K562 (cell line): Measurements from ENCODE around the gene GP1BB. TPM values are rescaled to one million over a fixed set of nuclear protein-coding genes. Genes with fewer than 3 reads are reported as not detected.

ENCODE experiments used
- ATAC-seq: fragments of 200-7000 bp; cut with Tn5 transposase; 3 replicates; pipeline ENCODE4 v1.9.1; 2020; ENCODE audit warnings: moderate library complexity
- BruUV-seq: library from RNA; stranded (reverse); fragments of 400-500 nt; replicated peaks from 2 replicates; lab custom pipeline; 2021; lab: Mats Ljungman, UMichigan
- CTCF ChIA-PET: fragments of 300-600 bp; formaldehyde crosslinking; extraction: SDS; loops from one replicate; lab custom pipeline; 2021; ENCODE audit warnings: low intra/inter-chr PET ratio; lab: Yijun Ruan, JAX
- POLR2A ChIA-PET: fragments of 300-600, 350-650 bp; sonication (Branson Sonifier 250); formaldehyde crosslinking; extraction: SDS; loops from one replicate; lab custom pipeline; 2021; ENCODE audit warnings: antibody characterized with exemption, inconsistent platforms; lab: Yijun Ruan, JAX
- DNase-seq, 4 experiments: peaks; one replicate each; pipeline versions ENCODE4 v3.0.0 to v3.0.0-alpha.2; 2011 to 2018; ENCODE audit warnings: low spot score in 3 of 4, mixed read lengths in 3 of 4; ENCODE audit errors: extremely low read depth in 1 of 4
- FAIRE-seq: peaks from 2 replicates; lab custom pipeline; 2011; peaks lifted over from hg19 to GRCh38; lab: Jason Lieb, UNC
- H2AFZ ChIP-seq: 2 replicates; pipeline ENCODE4 v1.6.0; 2011; ENCODE audit warnings: low read depth, low read length, control low read depth, inconsistent platforms
- H3K27ac ChIP-seq: fragments of 200-600 bp; 3 replicates; pipeline ENCODE4 v1.8.0; 2011; ENCODE audit warnings: low read depth, mild to moderate bottlenecking, control low read depth, inconsistent platforms, low read length, moderate library complexity, mixed read lengths; ENCODE audit errors: extremely low read depth
- H3K27me3 ChIP-seq, 2 experiments: fragments of 300-600 bp in 1 of 2; 2 replicates in 1 of 2; 3 replicates in 1 of 2; pipeline versions ENCODE4 v1.6.0 to v1.8.0; 2011; ENCODE audit warnings: inconsistent platforms in 2 of 2, low read length in 2 of 2, mild to moderate bottlenecking in 1 of 2, mixed read lengths in 1 of 2, moderate library complexity in 1 of 2; ENCODE audit not compliant: control insufficient read depth in 2 of 2, insufficient read depth in 2 of 2
- H3K36me3 ChIP-seq: fragments of 300-600 bp; 3 replicates; pipeline ENCODE4 v1.8.0; 2011; ENCODE audit warnings: mild to moderate bottlenecking, low read length, inconsistent platforms; ENCODE audit not compliant: control insufficient read depth, insufficient read depth
- H3K4me1 ChIP-seq, 2 experiments: fragments of 200-600 bp in 1 of 2; replicated peaks in 1 of 2; 2 replicates in 1 of 2; 3 replicates in 1 of 2; pipeline versions ENCODE4 v1.5.1 to v1.8.0; 2011; ENCODE audit warnings: inconsistent platforms in 2 of 2, low read length in 2 of 2, mild to moderate bottlenecking in 1 of 2, mixed read lengths in 1 of 2, moderate library complexity in 1 of 2; ENCODE audit not compliant: control insufficient read depth in 2 of 2, insufficient read depth in 2 of 2
- H3K4me2 ChIP-seq: 2 replicates; pipeline ENCODE4 v1.6.1; 2011; ENCODE audit warnings: low read length, control low read depth, inconsistent platforms, mixed read lengths; ENCODE audit not compliant: insufficient read depth
- H3K4me3 ChIP-seq: fragments of 200-600 bp; sonication (generic), shearing (Covaris generic); 2 replicates; pipeline ENCODE4 v1.5.1; 2016; ENCODE audit warnings: control low read depth, inconsistent platforms
- H3K79me2 ChIP-seq: fragments of 200-600 bp; 3 replicates; pipeline ENCODE4 v1.8.0; 2011; ENCODE audit warnings: low read length, inconsistent platforms; ENCODE audit not compliant: control insufficient read depth, insufficient read depth
- H3K9ac ChIP-seq, 2 experiments: 2 replicates each; pipeline versions ENCODE4 v1.6.0 to v1.6.1; 2011; ENCODE audit warnings: low read depth in 2 of 2, low read length in 2 of 2, control low read depth in 1 of 2, inconsistent platforms in 1 of 2, mild to moderate bottlenecking in 1 of 2, mixed read lengths in 1 of 2; ENCODE audit not compliant: insufficient read depth in 1 of 2
- H3K9me1 ChIP-seq: one replicate; pipeline ENCODE4 v1.6.0; 2011; ENCODE audit warnings: inconsistent platforms, mild to moderate bottlenecking, low read length, moderate library complexity; ENCODE audit not compliant: control insufficient read depth, insufficient read depth
- H3K9me3 ChIP-seq: replicated peaks from 2 replicates; pipeline ENCODE4 v1.5.1; 2011; ENCODE audit warnings: low read depth, low read length, inconsistent platforms; ENCODE audit not compliant: control insufficient read depth, insufficient read depth
- H4K20me1 ChIP-seq: replicated peaks from 2 replicates; pipeline ENCODE4 v1.6.1; 2011; ENCODE audit warnings: low read length, inconsistent platforms, mixed read lengths; ENCODE audit not compliant: control insufficient read depth, insufficient read depth
- CTBP1 ChIP-seq: fragments of 450-650 bp; IDR thresholded peaks from 2 replicates; pipeline ENCODE4 v1.6.1; 2016; ENCODE audit warnings: borderline replicate concordance
- KDM5B ChIP-seq: fragments of 200-600 bp; sonication (generic); IDR thresholded peaks from 2 replicates; pipeline ENCODE4 v1.6.1; 2012; ENCODE audit warnings: low read depth, mild to moderate bottlenecking, moderate library complexity, low read length, control low read depth, inconsistent platforms; ENCODE audit not compliant: insufficient replicate concordance
- LCOR ChIP-seq: sonication (generic); formaldehyde crosslinking; IDR thresholded peaks from 2 replicates; pipeline ENCODE4 v1.8.0; 2022; ENCODE audit warnings: mild to moderate bottlenecking, missing genetic modification reagents
- MAFG ChIP-seq: fragments of 450-650 bp; conservative IDR thresholded peaks from 2 replicates; pipeline ENCODE4 v1.6.1; 2016; ENCODE audit warnings: missing genetic modification characterization, missing compliant biosample characterization
- MCM3 ChIP-seq: fragments of 450-650 bp; IDR thresholded peaks from 2 replicates; pipeline ENCODE4 v1.6.1; 2016
- MITF ChIP-seq: IDR thresholded peaks from 2 replicates; pipeline ENCODE4 v1.6.1; 2014; ENCODE audit warnings: antibody characterized with exemption
- MXD1 ChIP-seq: fragments of 250-450 bp; sonication (Bioruptor Pico); IDR thresholded peaks from 2 replicates; pipeline ENCODE4 v1.8.0; 2021; ENCODE audit warnings: borderline replicate concordance, mild to moderate bottlenecking, moderate library complexity; ENCODE audit not compliant: poor library complexity, severe bottlenecking
- NR2F6 ChIP-seq: fragments of 450-650 bp; formaldehyde crosslinking; IDR thresholded peaks from 2 replicates; pipeline ENCODE4 v1.4.0; 2020; ENCODE audit warnings: mild to moderate bottlenecking
- PPARD ChIP-seq: fragments of 250-450 bp; sonication (Bioruptor Pico); IDR thresholded peaks from 2 replicates; pipeline ENCODE4 v1.8.0; 2022; ENCODE audit warnings: inconsistent platforms, mild to moderate bottlenecking, moderate library complexity
- SIX5 ChIP-seq, 2 experiments: IDR thresholded peaks; 2 replicates each; pipeline ENCODE4 v1.6.1; 2011; ENCODE audit warnings: low read length in 2 of 2, borderline replicate concordance in 1 of 2, low read depth in 1 of 2, mild to moderate bottlenecking in 1 of 2, moderate library complexity in 1 of 2; ENCODE audit not compliant: insufficient read depth in 1 of 2
- SRSF9 ChIP-seq: fragments of 200-400 bp; formaldehyde crosslinking; IDR thresholded peaks from 2 replicates; pipeline ENCODE4 v1.6.1; 2017; ENCODE audit warnings: low read depth, low read length, borderline replicate concordance
- THAP12 ChIP-seq: fragments of 250-450 bp; sonication (Bioruptor Pico); IDR thresholded peaks from 2 replicates; pipeline ENCODE4 v1.9.0; 2021; ENCODE audit warnings: mild to moderate bottlenecking, inconsistent platforms
- ZKSCAN1 ChIP-seq: fragments of 150-350 bp; IDR thresholded peaks from 2 replicates; pipeline ENCODE4 v1.6.1; 2016; ENCODE audit warnings: low read depth, low read length
- WGBS: fragments of 100-300 bp; shearing (Covaris generic); methylation state at CpG from one replicate; pipeline ENCODE4 v1.1.6; 2016; ENCODE audit warnings: low coverage, mixed read lengths; ENCODE audit not compliant: insufficient coverage; ENCODE audit errors: missing lambda C conversion rate; 5-methylcytosine and 5-hydroxymethylcytosine counted together
- in situ Hi-C: fragments of 300-500 bp; cut with MboI; formaldehyde crosslinking; loops from 4 replicates; pipeline ENCODE4 v1.15.0; 2018; ENCODE audit warnings: inconsistent platforms, mixed read lengths
- intact Hi-C: fragments of 100-400 bp; cut with micrococcal nuclease; formaldehyde crosslinking; loops from 2 replicates; pipeline ENCODE4 v1.14.2; 2022
- polyA plus RNA-seq, 8 experiments: library from polyadenylated mRNA; depleted of rRNA in 4 of 8; stranded (reverse) in 5 of 8; unstranded in 3 of 8; fragments of >200 nt; fragmentation: Nextera tagmentation in 2 of 8; fragmentation: Illumina TruSeq in 1 of 8; extraction: Ambion mirVana in 2 of 8; extraction: Trizol in 1 of 8; gene quantifications; 2 replicates each; pipeline versions ENCODE4 v1.2.1 to v1.2.3, GENCODE V29; 2011 to 2014; ENCODE audit warnings: inconsistent platforms in 1 of 8, missing spikeins in 1 of 8
- total RNA-seq, 7 experiments: library from RNA; depleted of rRNA in 6 of 7; stranded (reverse); fragments of >200 nt in 6 of 7; fragmentation: Illumina TruSeq in 2 of 7; extraction: Trizol in 2 of 7; gene quantifications; 2 replicates each; pipeline versions ENCODE4 v1.2.1 to v1.2.3, GENCODE V29; 2011 to 2021; ENCODE audit warnings: low replicate concordance in 1 of 7

The GP1BB gene
- total and polyA plus RNA-seq, 9 of the 15 experiments (the other 6 are each of a cell fraction or from before 2014, with no cell fraction given), result 0.69 to 162 (median 2.8) TPM

- no peak for TF ChIP-seq MAFG (tag)
- no peak for TF ChIP-seq PPARD (CRISPR knock-in tag)
- TF ChIP-seq ZKSCAN1, result peak; percentile 33; the same call in 1 of the 2 replicates
- no peak for TF ChIP-seq CTBP1
- TF ChIP-seq LCOR (CRISPR knock-in tag), result no peak
- no peak for TF ChIP-seq MITF
- no peak for TF ChIP-seq MCM3
- TF ChIP-seq MXD1 (CRISPR knock-in tag), result no peak
- TF ChIP-seq NR2F6, result no peak
These were observed 7.1 kb upstream of the GP1BB start (continued) for GRCh38 chr22:19716041-19716828.

GRCh38 chr22:19716829-19717105, 6.6 kb upstream of the GP1BB start:
- no peak overlapping the region for H2AFZ ChIP-seq
- no peak overlapping the region for H3K4me2 ChIP-seq
- 84% methylated on average over 1 of the region's 1 CpG for WGBS
- no peak for FAIRE-seq
- POLR2A ChIA-PET, result interaction anchor here (0.6 to 1.8 kb wide), 6 partner anchors 13 to 31 kb away, joined by 3 to 8 read pairs (median 4); no protein-coding TSS in a partner anchor
- peak overlapping the region in 1 of 2 experiments; percentile 28; a peak in 2 of 4 replicates for H3K9ac ChIP-seq
- H3K27ac ChIP-seq, result no peak overlapping the region
- H3K4me1 ChIP-seq, result peaks cover 51 to 89% of the 10 kb centered on the region in 2 experiments
- CTCF ChIA-PET, result interaction anchor here (1.6 to 4.5 kb wide), 4 partner anchors 25 to 221 kb away, joined by 5 to 113 read pairs (median 6); no protein-coding TSS in a partner anchor
- H3K9me1 ChIP-seq, result peaks cover 23% of the 10 kb centered on the region
- H4K20me1 ChIP-seq, result peaks cover 25% of the 10 kb centered on the region
- H3K27me3 ChIP-seq, result peaks cover 0 to 10% of the 10 kb centered on the region in 2 experiments; a peak in 3 of 5 replicates
- peaks cover 36% of the 10 kb centered on the region for H3K79me2 ChIP-seq
- no peaks in the 10 kb centered on the region for H3K9me3 ChIP-seq
- TF ChIP-seq THAP12 (CRISPR knock-in tag), result peak; percentile 69; the same call in 1 of the 2 replicates
- peak; percentile 21 for TF ChIP-seq KDM5B
- 0 out of 4 replicates have a peak, but pooled peaks of 1 of the 2 experiments have one; percentile 1 for TF ChIP-seq SIX5 (IDR thresholded peaks at IDR 0.05; ENCODE audit: borderline replicate concordance in 1 of 2, insufficient read depth in 1 of 2, low read depth in 1 of 2, low read length in 2 of 2)
- TF ChIP-seq SRSF9, result no peak
- intact Hi-C loops, result loop anchor here (5.0 to 10.0 kb wide), 2 partner anchors 52 to 239 kb away; partner anchors contain the start of genes CDC45 and UFD1
- H3K4me3 ChIP-seq, result no peak overlapping the region
- peaks cover 25% of the 10 kb centered on the region for H3K36me3 ChIP-seq
- DNase-seq, result no peak
- no TSS peak for BruUV-seq
- in situ Hi-C loops, result no loop called here
- ATAC-seq, result no peak
